ENCODE results near the gene RIMS4. TPM values are rescaled to one million over a fixed set of nuclear protein-coding genes. Genes with fewer than 3 reads are reported as not detected.

The RIMS4 gene
- total RNA-seq, 1 experiment from 2014 or later, result 4.0 TPM

DNA sequence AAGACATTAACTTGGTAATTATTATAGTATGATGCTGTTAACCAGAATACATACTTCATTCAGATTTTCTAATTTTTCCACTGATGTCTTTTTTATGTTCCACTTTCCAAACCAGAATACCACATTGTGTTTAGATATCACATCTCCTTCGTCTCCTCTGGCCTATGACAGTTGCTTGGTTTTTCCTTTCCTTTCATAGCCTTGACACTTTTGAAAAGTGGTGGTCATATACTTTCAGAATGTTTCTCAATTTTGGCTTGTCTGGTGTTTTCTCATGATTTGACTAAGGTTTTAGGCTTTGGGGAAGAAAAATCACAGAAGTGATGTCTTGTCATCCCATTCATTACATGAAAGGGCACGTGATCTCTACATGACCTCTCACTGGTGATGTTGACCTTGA is 24.3 kb upstream of the RIMS4 start:
- in situ Hi-C loops (cut with HindIII; ENCODE audit: low pct_unique_long_range_greater_than_20kb, low sequenced_read_pairs), result no loop called here
- intact Hi-C loops (cut with micrococcal nuclease; ENCODE audit: unreplicated experiment), result no loop called here
- Histone ChIP-seq H3K9me3 (ENCODE audit: control insufficient read depth, insufficient read depth, low read depth, low read length) (no peaks in the 10 kb centered on the region), H3K36me3 (ENCODE audit: control insufficient read depth, insufficient read depth, low read length) (no peaks in the 10 kb centered on the region), H3K4me1 (ENCODE audit: control insufficient read depth, insufficient read depth, low read length) (no peaks in the 10 kb centered on the region), H3K4me3 (ENCODE audit: low read depth in 2 of 2, low read length in 2 of 2) (no peak overlapping the region), H3K27me3 (ENCODE audit: control insufficient read depth, insufficient read depth, low read length) (peaks cover 7% of the 10 kb centered on the region; the same call in 1 of the 2 replicates), H3K27ac (ENCODE audit: low read length) (no peak overlapping the region)
- ATAC-seq (no peak), DNase-seq (ENCODE audit: low read depth, low spot score) (no peak)
- TF ChIP-seq POLR2AphosphoS5 (IDR thresholded peaks at IDR 0.05; ENCODE audit: low read depth, low read length), result no peak
- TF ChIP-seq SIN3A (IDR thresholded peaks at IDR 0.05; ENCODE audit: borderline replicate concordance, insufficient read depth, low read depth, low read length), result no peak
- TF ChIP-seq, protein P1, sequence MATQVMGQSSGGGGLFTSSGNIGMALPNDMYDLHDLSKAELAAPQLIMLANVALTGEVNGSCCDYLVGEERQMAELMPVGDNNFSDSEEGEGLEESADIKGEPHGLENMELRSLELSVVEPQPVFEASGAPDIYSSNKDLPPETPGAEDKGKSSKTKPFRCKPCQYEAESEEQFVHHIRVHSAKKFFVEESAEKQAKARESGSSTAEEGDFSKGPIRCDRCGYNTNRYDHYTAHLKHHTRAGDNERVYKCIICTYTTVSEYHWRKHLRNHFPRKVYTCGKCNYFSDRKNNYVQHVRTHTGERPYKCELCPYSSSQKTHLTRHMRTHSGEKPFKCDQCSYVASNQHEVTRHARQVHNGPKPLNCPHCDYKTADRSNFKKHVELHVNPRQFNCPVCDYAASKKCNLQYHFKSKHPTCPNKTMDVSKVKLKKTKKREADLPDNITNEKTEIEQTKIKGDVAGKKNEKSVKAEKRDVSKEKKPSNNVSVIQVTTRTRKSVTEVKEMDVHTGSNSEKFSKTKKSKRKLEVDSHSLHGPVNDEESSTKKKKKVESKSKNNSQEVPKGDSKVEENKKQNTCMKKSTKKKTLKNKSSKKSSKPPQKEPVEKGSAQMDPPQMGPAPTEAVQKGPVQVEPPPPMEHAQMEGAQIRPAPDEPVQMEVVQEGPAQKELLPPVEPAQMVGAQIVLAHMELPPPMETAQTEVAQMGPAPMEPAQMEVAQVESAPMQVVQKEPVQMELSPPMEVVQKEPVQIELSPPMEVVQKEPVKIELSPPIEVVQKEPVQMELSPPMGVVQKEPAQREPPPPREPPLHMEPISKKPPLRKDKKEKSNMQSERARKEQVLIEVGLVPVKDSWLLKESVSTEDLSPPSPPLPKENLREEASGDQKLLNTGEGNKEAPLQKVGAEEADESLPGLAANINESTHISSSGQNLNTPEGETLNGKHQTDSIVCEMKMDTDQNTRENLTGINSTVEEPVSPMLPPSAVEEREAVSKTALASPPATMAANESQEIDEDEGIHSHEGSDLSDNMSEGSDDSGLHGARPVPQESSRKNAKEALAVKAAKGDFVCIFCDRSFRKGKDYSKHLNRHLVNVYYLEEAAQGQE (IDR thresholded peaks at IDR 0.05; ENCODE audit: insufficient read depth in 1 of 2, low read depth in 2 of 2, low read length in 1 of 2), result no peak
- TF ChIP-seq TCF7L2 (IDR thresholded peaks at IDR 0.05; ENCODE audit: low read depth, low read length), result no peak
- TF ChIP-seq, protein P2, sequence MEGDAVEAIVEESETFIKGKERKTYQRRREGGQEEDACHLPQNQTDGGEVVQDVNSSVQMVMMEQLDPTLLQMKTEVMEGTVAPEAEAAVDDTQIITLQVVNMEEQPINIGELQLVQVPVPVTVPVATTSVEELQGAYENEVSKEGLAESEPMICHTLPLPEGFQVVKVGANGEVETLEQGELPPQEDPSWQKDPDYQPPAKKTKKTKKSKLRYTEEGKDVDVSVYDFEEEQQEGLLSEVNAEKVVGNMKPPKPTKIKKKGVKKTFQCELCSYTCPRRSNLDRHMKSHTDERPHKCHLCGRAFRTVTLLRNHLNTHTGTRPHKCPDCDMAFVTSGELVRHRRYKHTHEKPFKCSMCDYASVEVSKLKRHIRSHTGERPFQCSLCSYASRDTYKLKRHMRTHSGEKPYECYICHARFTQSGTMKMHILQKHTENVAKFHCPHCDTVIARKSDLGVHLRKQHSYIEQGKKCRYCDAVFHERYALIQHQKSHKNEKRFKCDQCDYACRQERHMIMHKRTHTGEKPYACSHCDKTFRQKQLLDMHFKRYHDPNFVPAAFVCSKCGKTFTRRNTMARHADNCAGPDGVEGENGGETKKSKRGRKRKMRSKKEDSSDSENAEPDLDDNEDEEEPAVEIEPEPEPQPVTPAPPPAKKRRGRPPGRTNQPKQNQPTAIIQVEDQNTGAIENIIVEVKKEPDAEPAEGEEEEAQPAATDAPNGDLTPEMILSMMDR (IDR thresholded peaks at IDR 0.05), result no peak
- ChIA-PET POLR2A (no interaction called here), CTCF (no interaction called here)
- BruUV-seq (replicated peaks), result no TSS peak

DNA sequence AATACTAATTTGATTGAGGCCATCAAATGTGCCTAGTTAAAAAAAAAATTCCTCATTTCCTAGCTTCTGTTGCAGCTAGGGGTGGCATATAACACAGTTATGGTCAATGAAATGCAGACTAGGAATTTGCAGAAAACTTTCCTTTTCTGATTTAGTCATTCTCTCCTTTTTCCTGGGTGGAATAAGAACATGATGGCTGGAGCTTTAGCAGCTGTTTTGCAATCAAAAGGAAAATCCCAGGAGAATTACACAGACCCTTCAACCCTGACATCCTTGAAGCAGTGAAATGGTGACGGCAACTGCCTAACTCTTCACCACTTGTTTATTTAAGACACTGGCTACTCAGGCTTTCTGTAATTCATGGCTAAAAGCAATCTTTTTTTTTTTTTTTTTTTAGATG is 23.1 kb upstream of the RIMS4 start:
- Histone ChIP-seq H3K27ac (ENCODE audit: low read length) (no peak overlapping the region), H3K4me3 (ENCODE audit: low read depth in 2 of 2, low read length in 2 of 2) (no peak overlapping the region), H3K9me3 (ENCODE audit: control insufficient read depth, insufficient read depth, low read depth, low read length) (no peaks in the 10 kb centered on the region), H3K36me3 (ENCODE audit: control insufficient read depth, insufficient read depth, low read length) (no peaks in the 10 kb centered on the region), H3K27me3 (ENCODE audit: control insufficient read depth, insufficient read depth, low read length) (peaks cover 7% of the 10 kb centered on the region; the same call in 1 of the 2 replicates), H3K4me1 (ENCODE audit: control insufficient read depth, insufficient read depth, low read length) (no peaks in the 10 kb centered on the region)
- CTCF ChIA-PET, result no interaction called here
- TF ChIP-seq, protein P2 (IDR thresholded peaks at IDR 0.05), result no peak
- TF ChIP-seq, protein P1 (IDR thresholded peaks at IDR 0.05; ENCODE audit: insufficient read depth in 1 of 2, low read depth in 2 of 2, low read length in 1 of 2), result no peak
- TF ChIP-seq TCF7L2 (IDR thresholded peaks at IDR 0.05; ENCODE audit: low read depth, low read length) (no peak), SIN3A (IDR thresholded peaks at IDR 0.05; ENCODE audit: borderline replicate concordance, insufficient read depth, low read depth, low read length) (no peak), POLR2AphosphoS5 (IDR thresholded peaks at IDR 0.05; ENCODE audit: low read depth, low read length) (no peak)
- intact Hi-C loops (cut with micrococcal nuclease; ENCODE audit: unreplicated experiment) (no loop called here), in situ Hi-C loops (cut with HindIII; ENCODE audit: low pct_unique_long_range_greater_than_20kb, low sequenced_read_pairs) (no loop called here)
- BruUV-seq (replicated peaks), result no TSS peak
- POLR2A ChIA-PET, result interaction anchor here (0.6 kb wide), 1 partner anchor 565 kb away, joined by 3 read pairs; no protein-coding TSS in a partner anchor
- no peak for DNase-seq (ENCODE audit: low read depth, low spot score)
- no peak for ATAC-seq
